NCI-H748 (cell line): ENCODE results near the gene MYCL.
A peak's percentile ranks its signal among the peaks of the same experiment; 100 is the strongest.

ENCODE experiments used
- DNase-seq: peaks from one replicate; lab custom pipeline; 2025; ENCODE audit not compliant: unreplicated experiment; lab: John Stamatoyannopoulos, UW

MYCL gene

DNA sequence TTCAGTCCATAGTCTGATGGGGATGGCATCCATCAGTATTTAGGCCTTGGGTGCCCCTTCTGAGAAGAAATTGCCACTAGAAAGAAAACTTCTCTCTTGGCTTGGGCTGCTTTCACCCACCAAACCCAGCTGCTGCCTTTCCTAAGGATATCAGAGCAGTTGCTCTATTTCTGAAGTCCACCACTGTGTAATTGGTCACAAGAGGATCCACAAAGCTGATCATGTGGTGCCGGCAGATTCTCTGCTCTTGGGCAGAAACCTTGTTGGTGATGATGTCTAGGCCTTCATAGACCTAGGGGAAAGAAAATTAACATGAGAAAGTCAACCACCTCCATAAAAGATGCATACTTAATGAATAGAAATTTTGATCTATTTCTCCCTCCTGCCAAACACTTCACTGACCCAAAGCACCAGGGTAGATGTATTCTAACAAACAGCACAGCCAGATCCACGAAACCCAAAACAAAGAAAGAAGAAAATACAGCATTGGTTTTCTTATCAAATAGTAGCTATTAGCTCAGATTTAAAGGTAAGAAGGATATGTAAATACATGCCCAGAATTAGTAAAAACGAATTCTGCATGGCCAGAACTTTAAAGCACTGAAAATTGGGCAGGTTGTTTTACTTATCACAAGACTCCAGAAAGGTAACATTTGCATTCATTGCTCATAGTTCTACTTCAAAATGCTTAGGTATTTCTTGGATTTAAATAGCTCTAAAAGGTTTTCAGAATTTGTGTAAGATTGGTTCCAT, 44.4 kb downstream of the MYCL start:
- DNase-seq: no peak

DNA sequence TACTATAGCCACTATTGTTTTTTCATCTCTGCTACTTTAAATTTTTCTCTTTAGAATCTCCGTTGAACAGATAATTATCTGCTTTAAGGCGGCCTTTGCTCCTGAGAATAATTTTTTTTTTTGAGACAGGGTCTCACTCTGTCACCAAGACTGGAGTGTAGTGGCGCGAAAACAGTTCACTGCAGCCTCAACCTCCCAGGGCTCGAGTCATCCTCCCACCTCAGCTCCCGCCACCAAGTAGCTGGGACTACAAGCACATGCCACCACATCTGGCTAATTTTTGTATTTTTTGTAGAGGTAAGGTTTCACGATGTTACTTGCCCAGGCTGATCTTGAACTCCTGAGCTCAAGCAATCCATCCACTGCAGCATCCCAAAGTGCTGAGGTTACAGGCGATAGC, 47.0 kb downstream of the MYCL start:
- DNase-seq: no peak

DNA sequence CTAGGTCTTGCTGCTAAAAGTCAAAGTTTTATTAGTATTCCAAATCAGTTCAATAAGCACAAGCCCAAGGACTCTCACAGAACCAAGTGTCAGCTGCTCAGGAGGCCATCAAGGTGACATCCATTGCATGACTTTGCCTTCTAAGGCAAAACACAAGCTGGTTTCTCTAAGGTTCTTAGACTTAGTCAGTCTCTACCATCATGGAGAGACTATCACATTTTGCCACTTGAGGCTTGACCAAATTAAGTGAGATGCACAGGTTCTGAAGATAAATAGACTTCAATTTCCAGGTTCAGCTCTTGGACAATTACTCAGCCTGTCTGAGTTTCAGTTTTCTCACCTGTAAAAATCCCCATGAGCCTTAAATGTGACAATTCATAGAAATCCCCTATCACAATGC, 47.4 kb downstream of the MYCL start:
- DNase-seq: no peak

DNA sequence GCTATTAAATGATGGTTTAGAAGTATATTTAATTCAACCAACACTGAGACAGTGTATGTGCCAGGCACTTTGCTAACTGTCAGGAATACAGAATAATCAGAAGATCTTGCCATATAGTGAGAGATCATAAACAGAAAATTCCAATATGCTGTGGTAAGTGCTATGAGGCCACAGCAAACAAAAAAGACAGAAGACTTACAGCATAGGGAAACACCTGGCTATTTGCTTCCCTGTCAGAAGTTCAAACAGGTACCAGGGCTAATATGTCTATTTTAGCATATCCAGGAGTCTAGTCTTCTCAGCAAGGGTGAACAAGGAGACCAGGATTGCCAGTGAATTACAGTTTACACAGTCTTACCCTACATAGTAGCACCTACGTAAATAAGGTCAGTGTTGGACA, 48.8 kb downstream of the MYCL start:
- peak; percentile 73 for DNase-seq

DNA sequence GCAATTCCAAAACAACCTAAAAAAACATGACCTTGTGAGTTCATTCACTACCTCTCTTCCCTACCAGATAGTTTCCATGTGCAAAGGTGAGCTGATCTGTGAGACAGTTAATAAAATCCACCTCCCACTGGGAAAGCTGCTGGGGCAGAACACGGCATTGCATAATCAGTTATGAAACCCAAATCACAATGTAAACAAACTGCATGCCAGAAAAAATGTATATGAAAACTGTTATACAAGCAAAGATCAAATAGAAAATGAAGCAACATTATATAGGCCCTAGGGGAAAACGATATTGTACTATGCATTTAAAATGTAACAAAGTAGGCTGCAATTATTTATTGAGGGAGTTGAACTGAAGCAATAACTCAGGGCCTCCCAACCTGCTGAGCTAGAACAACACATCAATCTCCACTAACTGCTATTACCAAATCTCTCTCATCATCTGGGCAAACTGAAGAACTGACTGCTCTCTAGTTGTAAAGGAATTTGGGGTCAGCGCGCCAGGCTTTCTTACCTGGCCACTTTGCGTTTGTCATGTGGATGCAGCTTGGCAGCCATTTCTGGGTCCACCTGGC, 49.4 kb downstream of the MYCL start:
- peak; percentile 97 for DNase-seq

DNA sequence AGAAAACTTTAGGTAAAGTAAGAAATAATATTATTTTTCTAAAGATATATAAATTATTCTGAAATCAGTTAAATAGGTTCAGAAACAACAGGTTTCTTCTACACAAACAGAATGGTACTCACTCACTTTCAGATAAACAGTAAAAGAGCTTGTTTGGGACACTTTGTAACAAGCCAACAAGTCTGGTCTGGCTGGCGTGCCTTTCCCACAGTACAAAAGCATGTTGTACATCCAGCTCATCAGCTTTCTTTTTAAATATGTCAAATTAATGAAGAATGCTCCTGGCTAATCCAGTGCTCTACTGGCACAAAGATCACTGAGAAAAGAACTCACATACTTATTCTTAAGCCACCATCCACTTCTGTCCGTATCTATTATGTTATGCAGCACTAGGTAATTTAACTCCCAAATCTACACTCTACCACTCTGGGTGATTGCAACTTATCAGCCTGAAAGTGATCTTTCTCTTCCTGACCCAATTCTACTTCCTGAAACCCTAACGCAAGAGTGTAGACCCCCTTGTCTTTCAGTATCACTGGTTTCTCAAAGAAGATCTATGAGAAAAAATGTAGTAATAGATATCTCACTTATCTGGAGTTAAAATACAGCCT, 51.0 kb downstream of the MYCL start:
- DNase-seq: no peak

DNA sequence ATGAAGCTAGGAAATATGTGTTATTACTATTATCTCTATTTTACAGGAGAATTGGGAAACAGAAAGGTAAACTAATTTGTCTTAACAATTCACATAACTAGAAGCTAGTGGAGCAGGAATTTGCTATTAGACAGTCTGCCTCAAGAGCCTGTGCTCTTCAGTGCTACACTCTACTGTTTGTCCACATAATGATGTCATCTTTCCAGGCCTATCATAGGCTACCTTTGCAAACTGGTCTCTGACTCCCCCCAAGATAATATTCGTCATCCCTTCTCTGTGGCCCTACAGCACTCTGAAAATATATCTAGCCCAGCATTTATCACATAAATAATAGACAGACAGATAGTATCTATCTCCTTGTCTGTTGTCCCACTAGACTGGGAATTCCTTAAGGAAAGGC, 52.5 kb downstream of the MYCL start:
- no peak for DNase-seq

DNA sequence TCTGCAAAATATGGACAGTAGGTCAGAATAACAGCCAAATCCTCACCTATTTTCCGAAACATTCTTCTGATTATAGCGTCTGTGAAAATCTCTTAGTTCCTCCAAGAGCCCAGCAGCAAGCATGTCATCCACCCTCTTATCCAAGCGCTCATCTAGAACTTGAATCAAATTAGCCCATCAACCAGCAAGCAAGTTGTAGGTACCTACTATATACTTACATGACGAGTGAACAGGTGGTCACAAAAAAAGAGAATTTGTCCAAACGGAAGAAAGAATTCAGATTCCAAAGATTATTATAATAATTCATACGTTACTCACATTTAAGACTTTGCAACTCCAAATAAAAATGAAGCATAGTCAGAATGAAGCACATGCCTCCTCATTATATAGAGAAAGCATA, 53.8 kb downstream of the MYCL start:
- DNase-seq: no peak

DNA sequence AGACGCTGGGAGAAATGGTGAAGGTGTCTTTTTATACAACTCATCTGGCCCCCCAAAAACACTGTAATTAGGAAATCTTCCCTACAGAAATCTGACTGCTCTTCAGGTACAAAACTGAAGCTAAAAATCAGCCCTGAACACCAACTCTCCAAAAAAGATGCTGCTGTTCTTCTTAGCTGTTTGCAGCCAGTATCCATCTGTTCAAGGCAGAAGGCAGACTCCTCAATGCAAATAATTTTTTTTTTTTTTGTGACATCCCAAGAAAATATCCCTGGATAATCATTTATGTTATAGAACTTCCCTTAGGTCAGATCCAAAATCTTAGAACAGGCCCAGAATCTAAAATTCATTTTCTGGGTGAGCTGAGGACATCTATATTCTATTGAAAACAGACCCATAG, 54.9 kb downstream of the MYCL start:
- no peak for DNase-seq

DNA sequence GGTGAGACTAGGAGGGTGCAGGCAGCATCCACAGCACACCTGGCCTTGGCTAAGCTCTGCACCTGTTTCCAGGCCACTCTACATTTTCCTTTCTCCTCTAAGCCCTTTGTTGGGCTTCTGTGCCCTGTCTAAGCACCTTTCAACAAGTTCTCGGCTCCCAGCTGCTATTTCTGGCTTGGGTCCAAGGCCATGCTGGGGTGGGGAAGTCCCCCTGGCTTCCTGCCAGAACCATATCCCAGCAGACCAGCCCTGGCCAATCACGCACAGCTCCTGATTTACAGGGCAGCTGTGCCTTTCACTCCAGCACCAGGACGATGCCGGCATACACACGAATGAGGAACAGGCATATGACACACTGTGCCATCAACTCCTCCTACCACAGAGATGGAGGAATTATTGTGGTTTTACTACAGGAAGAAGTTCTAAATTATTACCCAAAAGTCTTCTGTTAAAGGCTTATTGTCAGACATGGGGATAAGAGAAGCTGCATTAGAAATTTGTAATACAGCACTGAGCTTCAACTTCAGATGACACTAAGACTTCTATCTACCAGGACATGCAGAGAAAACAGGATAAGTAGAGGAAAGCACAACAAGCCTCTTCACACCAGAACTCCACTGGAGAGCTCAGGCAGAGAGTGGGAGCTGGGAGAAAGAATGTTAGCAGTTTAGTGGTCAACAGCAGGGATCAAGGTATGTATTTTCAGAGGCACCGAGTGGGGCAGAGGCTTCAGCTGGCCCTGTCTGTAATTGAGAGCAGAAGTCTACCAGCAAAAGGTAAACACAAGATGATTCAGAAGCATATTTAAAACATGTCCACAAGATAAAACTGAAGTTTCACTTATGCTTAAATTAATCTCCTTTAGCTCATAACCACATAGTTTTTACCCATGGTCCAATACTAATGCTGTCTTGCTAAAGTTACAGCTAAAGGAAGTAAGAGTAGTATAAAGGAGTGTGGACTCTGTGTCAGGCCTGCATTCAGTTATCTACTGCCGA, 55.8 kb downstream of the MYCL start:
- peak; percentile 100 for DNase-seq
